Ishikawa (cell line): Measurements from ENCODE around the gene MYLK3.

ENCODE experiments used
- CEBPB ChIP-seq: IDR thresholded peaks from 2 replicates; pipeline ENCODE4 v1.6.1; 2012
- CREB1 ChIP-seq: IDR thresholded peaks from 2 replicates; pipeline ENCODE4 v1.6.1; 2012; ENCODE audit warnings: low read depth
- EGR1 ChIP-seq: IDR thresholded peaks from 2 replicates; pipeline ENCODE4 v1.6.1; 2012
- EP300 ChIP-seq: IDR thresholded peaks from 2 replicates; pipeline ENCODE4 v1.6.1; 2012; ENCODE audit warnings: borderline replicate concordance
- FOXM1 ChIP-seq: IDR thresholded peaks from 2 replicates; pipeline ENCODE4 v1.6.1; 2012; ENCODE audit warnings: low read depth, borderline replicate concordance
- NFIC ChIP-seq: IDR thresholded peaks from 2 replicates; pipeline ENCODE4 v1.6.1; 2012
- RAD21 ChIP-seq: IDR thresholded peaks from 2 replicates; pipeline ENCODE4 v1.6.1; 2012; ENCODE audit warnings: low read depth
- TAF1 ChIP-seq: IDR thresholded peaks from 2 replicates; pipeline ENCODE4 v1.6.1; 2012; ENCODE audit warnings: low read depth, mild to moderate bottlenecking
- TCF12 ChIP-seq: IDR thresholded peaks from 2 replicates; pipeline ENCODE4 v1.6.1; 2012; ENCODE audit warnings: low read depth
- TEAD4 ChIP-seq: IDR thresholded peaks from 2 replicates; pipeline ENCODE4 v1.6.1; 2012
- YY1 ChIP-seq: IDR thresholded peaks from 2 replicates; pipeline ENCODE4 v1.6.1; 2012; ENCODE audit warnings: low read depth
- ZBTB7A ChIP-seq: IDR thresholded peaks from 2 replicates; pipeline ENCODE4 v1.6.1; 2012; ENCODE audit warnings: low read depth
- TF ChIP-seq, protein P1 (sequence below): IDR thresholded peaks from 2 replicates; pipeline ENCODE4 v1.6.1; 2012
- TF ChIP-seq, protein P2 (sequence below): IDR thresholded peaks from 2 replicates; pipeline ENCODE4 v1.6.1; 2012
- TF ChIP-seq, protein P3 (sequence below): IDR thresholded peaks from 2 replicates; pipeline ENCODE4 v1.6.1; 2012; ENCODE audit warnings: low read depth, mild to moderate bottlenecking

Gene MYLK3

DNA sequence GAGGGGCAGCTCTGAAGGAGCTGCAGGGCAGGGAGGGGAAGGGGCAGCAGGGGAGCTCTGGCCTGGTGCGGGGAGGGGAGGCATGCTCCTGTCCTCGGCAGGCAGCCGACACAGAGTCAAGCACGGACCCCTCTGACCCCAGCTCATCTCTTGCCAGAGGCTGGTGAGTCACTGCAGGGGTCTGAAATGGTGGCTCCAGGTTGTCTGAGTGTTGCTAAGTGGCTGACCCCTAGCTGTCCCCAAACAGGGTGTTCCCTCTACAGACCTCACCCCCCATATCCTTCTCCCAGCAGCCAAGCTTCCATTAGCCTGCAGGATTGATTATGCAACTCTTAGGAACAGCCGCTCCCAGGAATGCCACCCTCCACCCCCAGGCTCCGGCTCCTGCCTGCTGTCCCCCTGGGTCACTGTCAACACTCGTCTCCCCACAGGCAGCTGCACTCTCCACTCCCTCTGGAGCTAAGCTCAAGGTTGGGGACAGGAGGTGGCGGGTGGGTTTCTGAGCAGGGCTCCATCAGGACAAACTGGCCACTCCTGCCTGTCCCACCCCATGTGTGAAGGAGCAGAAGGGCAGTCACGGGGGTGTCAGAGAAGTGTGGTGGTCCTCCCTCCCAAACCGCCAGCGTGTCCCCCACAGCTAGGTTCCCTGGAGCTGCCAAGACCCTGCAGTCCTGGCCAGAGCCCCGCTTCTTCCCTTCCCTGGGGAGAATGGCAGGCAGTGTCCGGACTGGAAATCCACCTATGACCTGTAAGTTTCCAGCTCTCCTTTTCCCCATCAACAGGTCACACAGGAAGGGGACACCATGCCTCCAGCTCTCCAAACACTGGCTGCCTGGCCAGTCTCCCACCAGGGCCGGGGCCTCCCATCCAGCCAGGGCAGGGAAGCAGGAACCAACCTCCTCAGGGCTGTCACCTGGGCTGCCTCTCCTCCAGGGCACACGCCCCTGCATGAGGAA is 1.0 kb downstream of the MYLK3 start:
- TF ChIP-seq NFIC, result no peak
- no peak for TF ChIP-seq RAD21
- TF ChIP-seq TAF1, result no peak
- TF ChIP-seq TCF12, result no peak
- no peak for TF ChIP-seq TEAD4
- TF ChIP-seq CREB1, result no peak
- no peak; the same call in 1 of the 2 replicates for TF ChIP-seq CEBPB
- TF ChIP-seq, protein P1, sequence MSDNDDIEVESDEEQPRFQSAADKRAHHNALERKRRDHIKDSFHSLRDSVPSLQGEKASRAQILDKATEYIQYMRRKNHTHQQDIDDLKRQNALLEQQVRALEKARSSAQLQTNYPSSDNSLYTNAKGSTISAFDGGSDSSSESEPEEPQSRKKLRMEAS, result no peak
- TF ChIP-seq, protein P2, sequence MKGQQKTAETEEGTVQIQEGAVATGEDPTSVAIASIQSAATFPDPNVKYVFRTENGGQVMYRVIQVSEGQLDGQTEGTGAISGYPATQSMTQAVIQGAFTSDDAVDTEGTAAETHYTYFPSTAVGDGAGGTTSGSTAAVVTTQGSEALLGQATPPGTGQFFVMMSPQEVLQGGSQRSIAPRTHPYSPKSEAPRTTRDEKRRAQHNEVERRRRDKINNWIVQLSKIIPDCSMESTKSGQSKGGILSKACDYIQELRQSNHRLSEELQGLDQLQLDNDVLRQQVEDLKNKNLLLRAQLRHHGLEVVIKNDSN, result no peak
- TF ChIP-seq, protein P3, sequence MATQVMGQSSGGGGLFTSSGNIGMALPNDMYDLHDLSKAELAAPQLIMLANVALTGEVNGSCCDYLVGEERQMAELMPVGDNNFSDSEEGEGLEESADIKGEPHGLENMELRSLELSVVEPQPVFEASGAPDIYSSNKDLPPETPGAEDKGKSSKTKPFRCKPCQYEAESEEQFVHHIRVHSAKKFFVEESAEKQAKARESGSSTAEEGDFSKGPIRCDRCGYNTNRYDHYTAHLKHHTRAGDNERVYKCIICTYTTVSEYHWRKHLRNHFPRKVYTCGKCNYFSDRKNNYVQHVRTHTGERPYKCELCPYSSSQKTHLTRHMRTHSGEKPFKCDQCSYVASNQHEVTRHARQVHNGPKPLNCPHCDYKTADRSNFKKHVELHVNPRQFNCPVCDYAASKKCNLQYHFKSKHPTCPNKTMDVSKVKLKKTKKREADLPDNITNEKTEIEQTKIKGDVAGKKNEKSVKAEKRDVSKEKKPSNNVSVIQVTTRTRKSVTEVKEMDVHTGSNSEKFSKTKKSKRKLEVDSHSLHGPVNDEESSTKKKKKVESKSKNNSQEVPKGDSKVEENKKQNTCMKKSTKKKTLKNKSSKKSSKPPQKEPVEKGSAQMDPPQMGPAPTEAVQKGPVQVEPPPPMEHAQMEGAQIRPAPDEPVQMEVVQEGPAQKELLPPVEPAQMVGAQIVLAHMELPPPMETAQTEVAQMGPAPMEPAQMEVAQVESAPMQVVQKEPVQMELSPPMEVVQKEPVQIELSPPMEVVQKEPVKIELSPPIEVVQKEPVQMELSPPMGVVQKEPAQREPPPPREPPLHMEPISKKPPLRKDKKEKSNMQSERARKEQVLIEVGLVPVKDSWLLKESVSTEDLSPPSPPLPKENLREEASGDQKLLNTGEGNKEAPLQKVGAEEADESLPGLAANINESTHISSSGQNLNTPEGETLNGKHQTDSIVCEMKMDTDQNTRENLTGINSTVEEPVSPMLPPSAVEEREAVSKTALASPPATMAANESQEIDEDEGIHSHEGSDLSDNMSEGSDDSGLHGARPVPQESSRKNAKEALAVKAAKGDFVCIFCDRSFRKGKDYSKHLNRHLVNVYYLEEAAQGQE, result no peak
- TF ChIP-seq ZBTB7A, result no peak
- TF ChIP-seq YY1, result no peak
- no peak for TF ChIP-seq EGR1
- TF ChIP-seq EP300, result no peak
- TF ChIP-seq FOXM1, result no peak

DNA sequence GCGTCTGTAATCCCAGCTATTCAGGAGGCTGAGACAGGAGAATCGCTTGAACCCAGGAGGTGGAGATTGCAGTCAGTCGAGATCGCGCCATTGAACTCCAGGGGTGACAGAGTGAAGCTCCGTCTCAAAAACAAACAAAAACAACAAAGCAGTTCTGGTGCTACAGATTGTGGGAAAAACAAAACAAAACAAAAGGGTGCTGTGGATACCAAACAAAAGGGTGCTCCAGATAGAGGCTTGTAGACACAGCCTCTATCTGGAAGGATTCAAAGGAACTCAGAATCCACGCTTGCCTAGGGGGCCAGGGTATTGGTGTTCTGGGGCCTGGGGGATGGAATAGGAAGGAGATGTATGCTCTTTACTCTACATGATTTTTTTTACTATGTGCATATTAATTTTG is 2.5 kb downstream of the MYLK3 start:
- TF ChIP-seq, protein P2, result no peak
- TF ChIP-seq TAF1 (no peak), CREB1 (no peak), NFIC (no peak), EP300 (no peak), CEBPB (no peak), RAD21 (no peak), TEAD4 (no peak), EGR1 (no peak), ZBTB7A (no peak), TCF12 (no peak)
- TF ChIP-seq, protein P3, result no peak
- TF ChIP-seq, protein P1, result no peak

DNA sequence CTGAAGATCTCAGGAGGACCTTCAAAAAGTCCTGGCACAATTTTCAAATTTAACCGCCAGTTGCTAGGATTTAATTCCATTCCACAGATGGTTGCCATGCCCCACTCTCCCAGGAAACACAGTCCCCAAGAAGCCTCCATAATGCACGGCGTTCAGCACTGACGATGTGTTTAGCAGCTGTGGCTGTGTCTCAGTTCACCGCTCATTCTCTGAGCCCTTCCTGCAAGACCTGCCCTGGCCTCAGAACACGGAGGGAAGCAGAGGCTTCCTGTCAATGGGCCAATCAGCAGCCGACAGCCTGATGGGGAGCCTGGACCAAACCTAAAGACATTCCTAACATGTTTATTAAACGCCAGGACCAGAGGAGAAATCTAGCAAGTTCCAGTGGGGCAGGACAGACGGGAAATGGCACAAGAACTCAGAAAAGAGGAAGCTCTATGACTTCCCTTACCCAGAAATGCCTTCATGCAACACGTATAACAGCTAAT is 4.9 kb downstream of the MYLK3 start:
- TF ChIP-seq TEAD4 (0 out of 2 replicates have a peak, but pooled peaks have one; percentile 12), TCF12 (no peak), FOXM1 (no peak; the same call in 1 of the 2 replicates)

DNA sequence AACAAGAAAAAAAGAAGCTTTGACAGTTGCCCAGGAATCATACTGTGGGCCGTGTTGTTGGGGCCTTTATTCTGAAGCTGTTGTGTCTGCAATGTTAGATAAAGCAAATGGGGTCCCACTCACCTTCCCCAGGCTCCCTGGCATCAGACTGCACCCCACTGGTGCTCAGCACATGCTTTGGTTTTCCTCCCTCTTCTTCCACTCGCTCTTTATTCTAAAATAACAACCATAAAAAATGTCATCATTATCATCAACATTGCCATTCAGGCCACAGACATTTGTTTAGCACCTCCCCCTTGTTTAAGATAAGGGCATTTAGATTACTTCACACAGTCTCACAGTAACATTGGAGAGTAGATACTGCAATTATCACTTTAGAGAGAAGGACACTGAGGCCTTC is 8.2 kb downstream of the MYLK3 start:
- TF ChIP-seq YY1 (no peak), EGR1 (no peak), TCF12 (no peak), TEAD4 (no peak), EP300 (no peak), CEBPB (no peak), CREB1 (no peak), FOXM1 (no peak), RAD21 (no peak)
- TF ChIP-seq, protein P2, result no peak
- TF ChIP-seq, protein P3, result no peak
- TF ChIP-seq, protein P1, result no peak
